Prostate gland (tissue), 2 donors: ENCODE data around the gene SND1. TPM values are rescaled to one million over a fixed set of nuclear protein-coding genes. Genes with fewer than 3 reads are reported as not detected.

ENCODE experiments used
- DNase-seq: peaks from one replicate; pipeline ENCODE4 v3.0.0-alpha.2; 2019; ENCODE audit warnings: low spot score
- H3K27ac ChIP-seq, 2 donors: fragments of 200-600 bp; sonication (generic); 2 replicates each; pipeline ENCODE4 v1.5.1; 2017 to 2019
- H3K27me3 ChIP-seq: fragments of 200-600 bp; sonication (generic); replicated peaks from 2 replicates; pipeline ENCODE4 v1.5.1; 2019; ENCODE audit not compliant: insufficient read depth
- H3K36me3 ChIP-seq, 2 donors: fragments of 200-600 bp; sonication (generic); 1 replicate in 1 of 2; 2 replicates in 1 of 2; pipeline versions ENCODE4 v1.5.1 to v1.8.1; 2017 to 2019
- H3K4me1 ChIP-seq: fragments of 200-600 bp; sonication (generic); replicated peaks from 2 replicates; pipeline ENCODE4 v1.5.1; 2019
- H3K4me3 ChIP-seq, 2 donors: fragments of 200-600 bp; sonication (generic); 2 replicates each; pipeline ENCODE4 v1.5.1; 2017 to 2019
- H3K9me3 ChIP-seq: fragments of 200-600 bp; sonication (generic); 2 replicates; pipeline ENCODE4 v1.5.1; 2017
- CTCF ChIP-seq, 4 experiments: fragments of 200-600 bp in 2 of 4; fragments of 450-650 bp in 2 of 4; sonication (generic) in 2 of 4; IDR thresholded peaks; 1 replicate in 3 of 4; 2 replicates in 1 of 4; pipeline ENCODE4 v1.5.1; 2016 to 2019; ENCODE audit warnings: antibody characterized with exemption in 4 of 4, mild to moderate bottlenecking in 2 of 4, moderate library complexity in 2 of 4
- POLR2A ChIP-seq: fragments of 450-650 bp; IDR thresholded peaks from one replicate; pipeline ENCODE4 v1.6.1; 2016; ENCODE audit warnings: antibody characterized with exemption, mild to moderate bottlenecking
- POLR2AphosphoS5 ChIP-seq: sonication (generic); formaldehyde crosslinking; IDR thresholded peaks from one replicate; pipeline ENCODE4 v1.6.1; 2017; ENCODE audit warnings: antibody characterized with exemption
- whole genome bisulfite sequencing: methylation state at CpG from one replicate; pipeline ENCODE4 v1.1.5; 2018; 5-methylcytosine and 5-hydroxymethylcytosine counted together
- intact Hi-C: fragments of 100-400 bp; cut with DNase I; formaldehyde crosslinking; loops from one replicate; pipeline ENCODE4 v1.14.2; 2022
- total RNA-seq, 2 donors: library from RNA; depleted of rRNA; stranded (reverse); fragments of >200 nt; gene quantifications; one replicate each; pipeline ENCODE4 v1.1.0, GENCODE V29; 2016

Gene SND1
- total RNA-seq, 2 donors from 2014 or later: 175 to 190 TPM

- Histone ChIP-seq H3K27me3 (no peaks in the 10 kb centered on the region), H3K4me1 (no peaks in the 10 kb centered on the region), H3K36me3 (no peaks in the 10 kb centered on the region), H3K9me3 (no peaks in the 10 kb centered on the region), H3K27ac (no peak overlapping the region), H3K4me3 (no peak overlapping the region)
- intact Hi-C loops: no loop called here
- 93% methylated on average over 12 of the region's 12 CpGs for WGBS
- DNase-seq: no peak
- TF ChIP-seq POLR2AphosphoS5 (no peak), CTCF (IDR thresholded peaks at IDR 0.05) (no peak), POLR2A (no peak)
These were observed 99.8 kb downstream of the SND1 start for GRCh38 chr7:127751490-127752448.

- TF ChIP-seq POLR2A: no peak
- TF ChIP-seq POLR2AphosphoS5: no peak
- TF ChIP-seq CTCF (IDR thresholded peaks at IDR 0.05): no peak
- H3K27ac ChIP-seq: no peak overlapping the region
- intact Hi-C loops: no loop called here
- no peaks in the 10 kb centered on the region for H3K36me3 ChIP-seq
- no peak for DNase-seq
- H3K4me3 ChIP-seq: no peak overlapping the region
- no peaks in the 10 kb centered on the region for H3K4me1 ChIP-seq
- H3K27me3 ChIP-seq: no peaks in the 10 kb centered on the region
- WGBS: 74% methylated on average over 1 of the region's 1 CpG
- no peaks in the 10 kb centered on the region for H3K9me3 ChIP-seq
These were observed 100.8 kb downstream of the SND1 start for GRCh38 chr7:127752829-127753228.

- TF ChIP-seq POLR2A: no peak
- TF ChIP-seq POLR2AphosphoS5: no peak
- no peak for TF ChIP-seq CTCF (IDR thresholded peaks at IDR 0.05)
- H3K27me3 ChIP-seq: no peaks in the 10 kb centered on the region
- H3K9me3 ChIP-seq: no peaks in the 10 kb centered on the region
- intact Hi-C loops: no loop called here
- no peak overlapping the region for H3K4me3 ChIP-seq
- DNase-seq: no peak
- no peaks in the 10 kb centered on the region for H3K36me3 ChIP-seq
- no peak overlapping the region for H3K27ac ChIP-seq
- H3K4me1 ChIP-seq: no peaks in the 10 kb centered on the region
These were observed 102.5 kb downstream of the SND1 start for GRCh38 chr7:127754457-127754856.

GRCh38 chr7:127755521-127755920 lies 103.5 kb downstream of the SND1 start:
- Histone ChIP-seq H3K36me3 (no peaks in the 10 kb centered on the region), H3K27ac (no peak overlapping the region), H3K9me3 (no peaks in the 10 kb centered on the region), H3K27me3 (no peaks in the 10 kb centered on the region), H3K4me1 (no peaks in the 10 kb centered on the region), H3K4me3 (no peak overlapping the region)
- TF ChIP-seq POLR2AphosphoS5: no peak
- TF ChIP-seq POLR2A: no peak
- TF ChIP-seq CTCF (IDR thresholded peaks at IDR 0.05): no peak
- DNase-seq: no peak
- intact Hi-C loops: no loop called here
- WGBS: 61% methylated on average over 6 of the region's 6 CpGs

GRCh38 chr7:127755965-127756364 lies 104.0 kb downstream of the SND1 start:
- no peak for TF ChIP-seq POLR2AphosphoS5
- TF ChIP-seq POLR2A: no peak
- TF ChIP-seq CTCF (IDR thresholded peaks at IDR 0.05): no peak
- H3K4me1 ChIP-seq: no peaks in the 10 kb centered on the region
- H3K27ac ChIP-seq: no peak overlapping the region
- H3K4me3 ChIP-seq: no peak overlapping the region
- H3K27me3 ChIP-seq: no peaks in the 10 kb centered on the region
- intact Hi-C loops: no loop called here
- no peaks in the 10 kb centered on the region for H3K9me3 ChIP-seq
- no peaks in the 10 kb centered on the region for H3K36me3 ChIP-seq
- DNase-seq: no peak
- WGBS: 82% methylated on average over 2 of the region's 2 CpGs
